Measurements from ENCODE around the gene TNRC6B. TPM values are rescaled to one million over a fixed set of nuclear protein-coding genes. Genes with fewer than 3 reads are reported as not detected.

TNRC6B gene
- total RNA-seq, 4 donors from 2014 or later = 34.5 to 57.0 (median 45.4) TPM

DNA sequence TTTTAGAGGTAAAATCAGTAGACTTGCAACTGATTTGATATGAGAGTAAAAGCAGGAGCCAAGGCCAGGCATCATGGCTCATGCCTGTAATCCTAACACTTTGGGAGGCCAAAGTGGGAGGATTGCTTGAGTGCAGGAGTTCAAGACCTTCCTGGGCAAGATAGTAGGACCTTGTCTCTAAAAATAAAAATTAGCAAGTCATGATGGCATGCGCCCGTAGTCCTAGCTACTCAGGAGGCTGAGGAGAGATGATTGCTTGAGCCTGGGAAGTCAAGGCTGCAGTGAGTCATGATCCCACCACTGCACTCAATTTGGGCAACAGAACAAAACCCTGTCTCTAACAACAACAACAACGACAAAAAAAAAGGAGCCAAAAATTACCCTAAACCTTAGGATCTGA is 206.2 kb downstream of the TNRC6B start:
- Histone ChIP-seq H3K36me3 (no peaks in the 10 kb centered on the region), H3K27ac (replicated peaks in 1 of 4) (no peak overlapping the region), H3K9me3 (no peaks in the 10 kb centered on the region), H3K27me3 (no peaks in the 10 kb centered on the region), H3K4me3 (no peak overlapping the region), H3K4me1 (peaks cover 0 to 10% (median 0%) of the 10 kb centered on the region in 4 donors)
- DNase-seq (ENCODE audit: extremely low spot score) = no peak
- no peak for TF ChIP-seq EP300 (IDR thresholded peaks at IDR 0.05)
- TF ChIP-seq POLR2AphosphoS5 (IDR thresholded peaks at IDR 0.05) = no peak
- no peak for TF ChIP-seq POLR2A (IDR thresholded peaks at IDR 0.05; ENCODE audit: low read depth)
- TF ChIP-seq, protein P1, sequence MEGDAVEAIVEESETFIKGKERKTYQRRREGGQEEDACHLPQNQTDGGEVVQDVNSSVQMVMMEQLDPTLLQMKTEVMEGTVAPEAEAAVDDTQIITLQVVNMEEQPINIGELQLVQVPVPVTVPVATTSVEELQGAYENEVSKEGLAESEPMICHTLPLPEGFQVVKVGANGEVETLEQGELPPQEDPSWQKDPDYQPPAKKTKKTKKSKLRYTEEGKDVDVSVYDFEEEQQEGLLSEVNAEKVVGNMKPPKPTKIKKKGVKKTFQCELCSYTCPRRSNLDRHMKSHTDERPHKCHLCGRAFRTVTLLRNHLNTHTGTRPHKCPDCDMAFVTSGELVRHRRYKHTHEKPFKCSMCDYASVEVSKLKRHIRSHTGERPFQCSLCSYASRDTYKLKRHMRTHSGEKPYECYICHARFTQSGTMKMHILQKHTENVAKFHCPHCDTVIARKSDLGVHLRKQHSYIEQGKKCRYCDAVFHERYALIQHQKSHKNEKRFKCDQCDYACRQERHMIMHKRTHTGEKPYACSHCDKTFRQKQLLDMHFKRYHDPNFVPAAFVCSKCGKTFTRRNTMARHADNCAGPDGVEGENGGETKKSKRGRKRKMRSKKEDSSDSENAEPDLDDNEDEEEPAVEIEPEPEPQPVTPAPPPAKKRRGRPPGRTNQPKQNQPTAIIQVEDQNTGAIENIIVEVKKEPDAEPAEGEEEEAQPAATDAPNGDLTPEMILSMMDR (IDR thresholded peaks at IDR 0.05) = no peak
- 55% methylated on average over 3 of the region's 3 CpGs for WGBS
- intact Hi-C loops (cut with DNase I) = no loop called here

DNA sequence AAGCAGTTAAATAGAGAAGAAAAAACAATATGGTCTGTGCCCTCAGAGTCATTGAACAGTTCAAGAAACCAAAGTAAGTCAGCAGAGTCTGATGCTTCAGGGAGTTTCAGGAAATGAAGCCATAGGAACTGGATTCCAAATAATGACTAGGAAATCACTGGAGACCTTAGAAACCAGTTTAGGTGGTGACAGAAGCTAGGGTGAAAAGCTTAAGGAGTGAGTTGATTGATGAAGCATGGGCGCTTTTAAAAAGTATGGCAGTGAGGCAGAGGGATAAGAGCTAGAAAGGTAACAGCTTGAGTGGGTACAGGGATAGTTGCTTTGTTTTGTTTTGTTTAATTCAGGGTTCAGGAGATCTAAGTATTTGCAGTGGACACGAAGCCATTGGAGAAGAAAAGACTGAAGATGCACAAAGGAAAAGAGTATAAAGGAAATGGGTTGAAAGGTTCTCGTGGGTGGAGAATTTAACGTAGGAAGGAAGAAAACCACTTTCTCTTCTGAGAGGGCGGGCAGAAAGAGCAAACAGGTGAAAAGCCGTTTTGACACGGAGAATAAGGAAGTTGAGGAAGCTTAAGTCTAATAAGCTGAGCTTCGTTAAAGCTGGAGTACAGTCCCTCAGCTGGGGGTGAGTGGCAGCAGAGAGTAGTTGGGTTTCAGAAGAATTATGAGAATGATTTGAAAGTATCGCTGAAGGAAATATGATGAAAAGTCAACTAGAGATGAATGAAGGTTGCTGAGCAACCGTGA is 207.5 kb downstream of the TNRC6B start:
- Histone ChIP-seq H3K4me1 (peaks cover 0 to 10% (median 0%) of the 10 kb centered on the region in 4 donors), H3K27ac (replicated peaks in 1 of 4) (no peak overlapping the region), H3K36me3 (no peaks in the 10 kb centered on the region), H3K27me3 (no peaks in the 10 kb centered on the region), H3K9me3 (no peaks in the 10 kb centered on the region), H3K4me3 (no peak overlapping the region)
- DNase-seq (ENCODE audit: extremely low spot score) = no peak
- 71% methylated on average over 10 of the region's 10 CpGs for WGBS
- TF ChIP-seq POLR2A (IDR thresholded peaks at IDR 0.05; ENCODE audit: low read depth) (no peak), POLR2AphosphoS5 (IDR thresholded peaks at IDR 0.05) (no peak), EP300 (IDR thresholded peaks at IDR 0.05) (no peak)
- TF ChIP-seq, protein P1 (IDR thresholded peaks at IDR 0.05) = no peak
- intact Hi-C loops (cut with DNase I) = no loop called here

Other genes starting within 250 kb of the TNRC6B start
- not detected for gene TMA7B, start 217.5 kb upstream of the TNRC6B start, total RNA-seq
- under 1 TPM; 0.19 to 0.66 (median 0.41) TPM for gene FAM83F, start 183.0 kb upstream of the TNRC6B start, total RNA-seq
- 10 to 100 TPM; 58.7 to 91.1 (median 76.3) TPM for gene ADSL, start 168.6 kb downstream of the TNRC6B start, total RNA-seq
- gene SGSM3, start 192.7 kb downstream of the TNRC6B start, total RNA-seq = 10 to 100 TPM; 29.2 to 53.0 (median 37.1) TPM